Activated B cell treated with CpG ODN at 0.5 μM for 24 hours (primary cell): ENCODE data around the gene AFAP1L2. TPM values are rescaled to one million over a fixed set of nuclear protein-coding genes. Genes with fewer than 3 reads are reported as not detected.

ENCODE experiments used
- ATAC-seq: fragments of 200-7000 bp; cut with Tn5 transposase; one replicate; pipeline ENCODE4 v1.10.0; 2021; ENCODE audit warnings: low read depth, mild to moderate bottlenecking, moderate library complexity
- CTCF ChIA-PET: fragments of 350-600 bp; sonication (Branson Sonifier 250); formaldehyde crosslinking; loops from one replicate; lab custom pipeline; 2021; ENCODE audit warnings: antibody characterized with exemption; lab: Charles Lee
- POLR2A ChIA-PET: fragments of 350-600 bp; sonication (Branson Sonifier 250); formaldehyde crosslinking; loops from one replicate; lab custom pipeline; 2021; ENCODE audit warnings: antibody characterized with exemption; lab: Charles Lee
- DNase-seq: peaks from one replicate; pipeline ENCODE4 v3.0.0; 2022
- H3K27ac Mint-ChIP-seq: one replicate; pipeline ENCODE4 v1.8.0; 2020; ENCODE audit warnings: mixed read lengths
- H3K27me3 Mint-ChIP-seq: one replicate; pipeline ENCODE4 v1.8.0; 2021; ENCODE audit warnings: mixed read lengths
- H3K36me3 Mint-ChIP-seq: one replicate; pipeline ENCODE4 v1.8.0; 2021; ENCODE audit warnings: low read depth, mixed read lengths
- H3K4me1 Mint-ChIP-seq: one replicate; pipeline ENCODE4 v1.8.0; 2021; ENCODE audit warnings: mixed read lengths
- H3K4me3 Mint-ChIP-seq: one replicate; pipeline ENCODE4 v1.8.0; 2020; ENCODE audit warnings: mild to moderate bottlenecking, mixed read lengths
- H3K9me3 Mint-ChIP-seq: one replicate; pipeline ENCODE4 v1.8.0; 2020; ENCODE audit warnings: mixed read lengths
- intact Hi-C: fragments of 100-400 bp; cut with micrococcal nuclease; formaldehyde crosslinking; loops from one replicate; pipeline ENCODE4 v1.15.1; 2024
- total RNA-seq: library from RNA; stranded (reverse); gene quantifications from 2 replicates; pipeline ENCODE4 v1.2.3, GENCODE V29; 2022
- TF ChIP-seq, protein P1 (sequence below): fragments of 200-600 bp; IDR thresholded peaks from one replicate; pipeline ENCODE4 v1.8.0; 2022; ENCODE audit warnings: antibody characterized with exemption, mild to moderate bottlenecking

Gene AFAP1L2
- total RNA-seq, 1 donor from 2014 or later = 0.89 TPM

DNA sequence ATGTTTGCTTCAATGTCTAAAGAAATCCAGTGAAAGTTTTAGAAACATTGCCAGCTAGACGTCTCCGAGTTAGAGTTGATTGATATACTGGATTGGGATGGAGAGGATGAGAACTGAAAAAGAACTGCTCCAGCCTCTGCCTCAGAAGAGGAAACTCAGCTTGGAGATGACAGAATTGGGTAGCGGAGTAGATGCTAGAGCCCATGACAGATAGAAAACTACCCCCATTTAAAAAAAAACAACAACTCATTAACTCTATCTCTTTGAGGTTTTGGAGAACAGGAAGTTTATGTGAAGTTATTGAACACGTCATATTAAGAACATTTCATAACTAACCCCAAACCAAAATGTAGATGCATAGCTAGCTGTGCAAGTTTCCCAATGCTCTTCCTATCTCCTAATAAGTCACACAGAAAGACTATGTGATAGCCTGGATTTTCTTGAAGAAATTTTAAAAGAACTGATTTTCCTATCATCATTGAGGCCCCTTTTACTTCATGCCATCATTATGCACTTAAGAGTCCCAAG lies 28.3 kb upstream of the AFAP1L2 start:
- H3K9me3 Mint-ChIP-seq = no peaks in the 10 kb centered on the region
- no peak overlapping the region for H3K4me3 Mint-ChIP-seq
- H3K27me3 Mint-ChIP-seq = no peaks in the 10 kb centered on the region
- H3K4me1 Mint-ChIP-seq = no peaks in the 10 kb centered on the region
- ChIA-PET POLR2A (no interaction called here), CTCF (no interaction called here)
- intact Hi-C loops = no loop called here
- ATAC-seq (no peak), DNase-seq (no peak)
- TF ChIP-seq, protein P1, sequence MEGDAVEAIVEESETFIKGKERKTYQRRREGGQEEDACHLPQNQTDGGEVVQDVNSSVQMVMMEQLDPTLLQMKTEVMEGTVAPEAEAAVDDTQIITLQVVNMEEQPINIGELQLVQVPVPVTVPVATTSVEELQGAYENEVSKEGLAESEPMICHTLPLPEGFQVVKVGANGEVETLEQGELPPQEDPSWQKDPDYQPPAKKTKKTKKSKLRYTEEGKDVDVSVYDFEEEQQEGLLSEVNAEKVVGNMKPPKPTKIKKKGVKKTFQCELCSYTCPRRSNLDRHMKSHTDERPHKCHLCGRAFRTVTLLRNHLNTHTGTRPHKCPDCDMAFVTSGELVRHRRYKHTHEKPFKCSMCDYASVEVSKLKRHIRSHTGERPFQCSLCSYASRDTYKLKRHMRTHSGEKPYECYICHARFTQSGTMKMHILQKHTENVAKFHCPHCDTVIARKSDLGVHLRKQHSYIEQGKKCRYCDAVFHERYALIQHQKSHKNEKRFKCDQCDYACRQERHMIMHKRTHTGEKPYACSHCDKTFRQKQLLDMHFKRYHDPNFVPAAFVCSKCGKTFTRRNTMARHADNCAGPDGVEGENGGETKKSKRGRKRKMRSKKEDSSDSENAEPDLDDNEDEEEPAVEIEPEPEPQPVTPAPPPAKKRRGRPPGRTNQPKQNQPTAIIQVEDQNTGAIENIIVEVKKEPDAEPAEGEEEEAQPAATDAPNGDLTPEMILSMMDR = no peak
- peaks cover 70% of the 10 kb centered on the region for H3K36me3 Mint-ChIP-seq
- H3K27ac Mint-ChIP-seq = no peak overlapping the region

GRCh38 chr10:114431414-114432135 lies 27.3 kb upstream of the AFAP1L2 start:
- H3K27ac Mint-ChIP-seq = no peak overlapping the region
- intact Hi-C loops = no loop called here
- no peaks in the 10 kb centered on the region for H3K9me3 Mint-ChIP-seq
- H3K4me3 Mint-ChIP-seq = no peak overlapping the region
- ChIA-PET POLR2A (no interaction called here), CTCF (no interaction called here)
- H3K36me3 Mint-ChIP-seq = peaks cover 60% of the 10 kb centered on the region
- no peak for ATAC-seq
- H3K4me1 Mint-ChIP-seq = no peaks in the 10 kb centered on the region
- DNase-seq = no peak
- TF ChIP-seq, protein P1 = no peak
- no peaks in the 10 kb centered on the region for H3K27me3 Mint-ChIP-seq

GRCh38 chr10:114430688-114431413 lies 26.5 kb upstream of the AFAP1L2 start:
- Mint-ChIP-seq H3K4me3 (no peak overlapping the region), H3K36me3 (peaks cover 53% of the 10 kb centered on the region), H3K4me1 (no peaks in the 10 kb centered on the region), H3K9me3 (no peaks in the 10 kb centered on the region), H3K27me3 (no peaks in the 10 kb centered on the region), H3K27ac (no peak overlapping the region)
- no peak for ATAC-seq
- ChIA-PET CTCF (no interaction called here), POLR2A (no interaction called here)
- TF ChIP-seq, protein P1 = no peak
- DNase-seq = no peak
- intact Hi-C loops = no loop called here

- TF ChIP-seq, protein P1 = no peak
- no peak overlapping the region for H3K4me3 Mint-ChIP-seq
- POLR2A ChIA-PET = no interaction called here
- intact Hi-C loops = no loop called here
- no peaks in the 10 kb centered on the region for H3K9me3 Mint-ChIP-seq
- ATAC-seq (no peak), DNase-seq (no peak)
- H3K36me3 Mint-ChIP-seq = peaks cover 42% of the 10 kb centered on the region
- CTCF ChIA-PET = no interaction called here
- H3K27me3 Mint-ChIP-seq = no peaks in the 10 kb centered on the region
- H3K4me1 Mint-ChIP-seq = no peaks in the 10 kb centered on the region
- H3K27ac Mint-ChIP-seq = no peak overlapping the region
These were observed 25.5 kb upstream of the AFAP1L2 start for GRCh38 chr10:114429581-114430335.
